Measurements from ENCODE around the gene EFCAB6. TPM values are rescaled to one million over a fixed set of nuclear protein-coding genes. Genes with fewer than 3 reads are reported as not detected.

EFCAB6 gene
- total RNA-seq, 1 donor from 2014 or later = 0.23 TPM

DNA sequence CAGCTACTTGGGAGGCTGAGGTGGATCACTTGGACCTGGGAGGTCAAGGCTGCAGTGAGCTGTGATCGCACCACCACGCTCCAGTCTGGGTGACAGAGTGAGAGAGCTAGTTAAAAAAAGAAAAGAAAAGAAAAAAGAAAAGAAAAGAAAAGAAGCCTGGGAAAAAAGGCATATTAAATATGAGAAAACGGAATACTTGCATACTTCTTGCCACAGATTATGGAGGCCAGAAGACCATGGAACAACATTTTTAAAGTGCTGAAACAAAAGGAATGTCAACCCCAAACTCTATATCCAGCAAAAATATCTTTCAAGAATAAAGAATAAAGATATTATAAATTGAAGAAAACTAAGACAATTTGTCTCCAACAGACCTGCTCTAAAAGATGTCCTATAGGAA, 191.9 kb downstream of the EFCAB6 start:
- DNase-seq = no peak
- Mint-ChIP-seq H3K27me3 (peaks cover 5% of the 10 kb centered on the region), H3K9me3 (no peaks in the 10 kb centered on the region), H3K27ac (no peak overlapping the region), H3K36me3 (ENCODE audit: low read depth) (no peaks in the 10 kb centered on the region), H3K4me1 (no peaks in the 10 kb centered on the region), H3K4me3 (no peak overlapping the region)
- intact Hi-C loops (cut with micrococcal nuclease) = no loop called here

DNA sequence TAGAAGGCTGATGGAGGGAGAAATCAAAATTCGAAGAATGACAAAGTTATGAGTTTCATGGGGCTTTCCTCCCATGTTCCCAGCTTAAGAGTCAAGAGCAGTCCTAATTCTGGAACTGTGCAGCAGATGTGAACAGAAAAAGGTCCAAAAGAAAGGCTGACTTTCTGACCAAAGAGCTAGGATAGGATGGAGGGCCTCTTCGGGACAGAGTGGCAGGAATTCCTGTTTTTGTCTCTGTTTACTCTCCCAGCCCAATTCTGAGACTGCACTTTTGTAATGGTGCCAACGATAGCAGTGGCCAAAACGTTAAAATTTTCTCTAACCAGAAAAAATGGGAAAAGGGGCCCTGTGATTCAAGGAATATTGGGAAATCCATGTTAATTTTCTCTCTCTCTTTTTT, 193.6 kb downstream of the EFCAB6 start:
- Mint-ChIP-seq H3K4me3 (no peak overlapping the region), H3K27me3 (peaks cover 7% of the 10 kb centered on the region), H3K4me1 (no peaks in the 10 kb centered on the region), H3K36me3 (ENCODE audit: low read depth) (no peaks in the 10 kb centered on the region), H3K9me3 (no peaks in the 10 kb centered on the region), H3K27ac (no peak overlapping the region)
- intact Hi-C loops (cut with micrococcal nuclease) = no loop called here
- no peak for DNase-seq

DNA sequence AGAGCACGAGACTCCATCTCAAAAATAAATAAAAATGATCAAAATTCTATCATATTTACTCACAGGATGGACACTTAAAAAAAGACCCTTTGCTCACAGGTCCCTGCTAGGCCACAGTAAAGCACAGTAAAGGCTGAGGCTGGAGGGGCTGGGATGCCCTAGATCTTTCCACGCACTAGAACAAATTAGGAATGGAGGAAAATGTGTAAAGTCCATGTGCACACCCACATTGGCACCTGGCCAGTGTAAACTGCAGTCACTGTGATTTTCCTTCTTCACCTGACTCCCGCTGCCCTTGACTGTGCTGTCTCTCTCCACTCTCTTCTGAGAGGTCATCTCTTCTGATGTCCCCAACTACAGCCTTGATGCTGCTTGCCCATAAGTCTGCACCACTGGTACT, 195.5 kb downstream of the EFCAB6 start:
- DNase-seq = no peak
- intact Hi-C loops (cut with micrococcal nuclease) = no loop called here
- Mint-ChIP-seq H3K36me3 (ENCODE audit: low read depth) (no peaks in the 10 kb centered on the region), H3K4me1 (no peaks in the 10 kb centered on the region), H3K27ac (no peak overlapping the region), H3K9me3 (no peaks in the 10 kb centered on the region), H3K4me3 (no peak overlapping the region), H3K27me3 (peaks cover 10% of the 10 kb centered on the region)

DNA sequence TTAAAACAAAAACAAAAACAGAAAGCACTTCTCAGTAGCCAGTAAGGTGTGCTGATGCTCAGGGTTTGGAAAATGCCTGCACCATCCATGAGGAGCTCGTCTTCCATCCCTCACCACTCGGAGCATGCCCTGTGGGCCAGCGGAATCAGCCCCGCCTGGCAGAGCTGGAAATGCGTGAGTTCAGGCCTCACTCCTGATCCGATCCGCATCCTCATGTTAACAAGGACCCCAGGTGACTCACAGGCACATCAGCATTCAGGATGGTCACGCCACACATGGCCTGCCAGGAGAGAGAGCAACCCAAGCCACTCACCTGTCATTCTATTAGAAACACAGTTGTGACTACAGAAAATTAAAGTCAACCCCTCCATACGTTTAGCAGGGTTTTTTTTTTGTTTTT, 211.8 kb downstream of the EFCAB6 start:
- no peaks in the 10 kb centered on the region for H3K4me1 Mint-ChIP-seq
- no peaks in the 10 kb centered on the region for H3K36me3 Mint-ChIP-seq (ENCODE audit: low read depth)
- no peak overlapping the region for H3K27ac Mint-ChIP-seq
- intact Hi-C loops (cut with micrococcal nuclease) = no loop called here
- DNase-seq = no peak
- H3K4me3 Mint-ChIP-seq = no peak overlapping the region
- peaks cover 6% of the 10 kb centered on the region for H3K27me3 Mint-ChIP-seq
- H3K9me3 Mint-ChIP-seq = no peaks in the 10 kb centered on the region

DNA sequence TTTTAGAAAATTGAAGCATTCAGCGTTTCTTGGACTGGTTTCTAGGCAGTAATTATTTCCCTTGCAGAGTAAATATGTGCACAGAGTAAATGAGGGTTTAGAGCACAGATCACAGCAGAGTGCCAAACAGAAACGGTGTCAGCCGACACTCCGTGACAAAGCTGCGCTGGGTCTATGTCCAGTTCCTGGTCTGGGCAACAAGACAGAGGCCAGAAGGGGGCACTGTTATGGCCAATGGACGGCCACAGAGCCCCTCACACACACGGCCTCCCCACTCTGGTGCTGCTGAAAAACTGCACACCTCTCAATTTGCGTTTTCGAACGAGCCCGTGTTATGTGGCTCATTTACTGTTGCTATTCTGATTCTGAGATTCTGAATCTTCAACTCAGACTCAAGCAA, 219.6 kb downstream of the EFCAB6 start:
- intact Hi-C loops (cut with micrococcal nuclease) = no loop called here
- Mint-ChIP-seq H3K27ac (no peak overlapping the region), H3K9me3 (peaks cover 3% of the 10 kb centered on the region), H3K27me3 (peaks cover 19% of the 10 kb centered on the region), H3K4me3 (no peak overlapping the region), H3K4me1 (no peaks in the 10 kb centered on the region), H3K36me3 (ENCODE audit: low read depth) (no peaks in the 10 kb centered on the region)
- DNase-seq = no peak

DNA sequence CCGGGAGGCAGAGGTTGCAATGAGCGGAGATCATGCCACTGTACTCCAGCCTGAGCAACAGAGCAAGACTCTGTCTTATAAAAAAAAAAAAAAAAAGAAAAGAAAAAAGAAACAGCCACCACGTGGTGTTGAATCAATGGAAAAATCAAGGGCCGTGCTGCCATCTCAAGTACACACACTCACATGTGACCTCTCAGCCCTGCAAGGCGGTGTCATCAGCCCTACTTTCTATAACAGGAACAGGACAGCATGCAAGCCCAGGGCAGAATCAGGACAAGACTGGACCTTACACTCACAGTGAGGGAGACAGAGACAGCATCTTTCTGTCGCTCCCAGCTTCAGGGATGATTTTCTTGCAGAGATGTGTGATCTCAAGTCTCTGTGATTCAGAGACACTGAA, 220.7 kb downstream of the EFCAB6 start:
- no peak overlapping the region for H3K4me3 Mint-ChIP-seq
- no peak overlapping the region for H3K27ac Mint-ChIP-seq
- no peaks in the 10 kb centered on the region for H3K4me1 Mint-ChIP-seq
- no peaks in the 10 kb centered on the region for H3K36me3 Mint-ChIP-seq (ENCODE audit: low read depth)
- peaks cover 15% of the 10 kb centered on the region for H3K27me3 Mint-ChIP-seq
- peaks cover 3% of the 10 kb centered on the region for H3K9me3 Mint-ChIP-seq
- no peak for DNase-seq
- intact Hi-C loops (cut with micrococcal nuclease) = no loop called here

DNA sequence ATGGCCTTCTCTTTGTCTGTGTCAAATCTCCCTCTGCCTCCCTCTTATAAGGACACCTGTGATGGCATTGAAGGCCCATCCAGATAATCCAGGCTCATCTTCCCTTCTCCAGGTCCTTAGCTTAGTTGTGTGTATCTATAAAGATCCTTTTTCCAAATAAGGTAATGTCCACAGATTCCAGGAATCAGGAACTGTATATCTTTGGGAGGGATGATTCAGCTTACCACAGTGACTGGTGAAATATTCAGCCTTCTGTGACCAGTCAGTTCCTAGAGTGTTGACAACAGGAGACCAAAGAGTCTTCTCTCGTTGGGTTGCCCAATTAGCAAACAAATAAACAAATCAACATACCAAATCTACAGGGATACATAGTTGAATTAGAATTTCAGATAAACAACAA, 224.5 kb downstream of the EFCAB6 start:
- no peak overlapping the region for H3K27ac Mint-ChIP-seq
- DNase-seq = no peak
- intact Hi-C loops (cut with micrococcal nuclease) = no loop called here
- H3K4me3 Mint-ChIP-seq = no peak overlapping the region
- H3K9me3 Mint-ChIP-seq = peaks cover 2% of the 10 kb centered on the region
- no peaks in the 10 kb centered on the region for H3K36me3 Mint-ChIP-seq (ENCODE audit: low read depth)
- no peaks in the 10 kb centered on the region for H3K4me1 Mint-ChIP-seq
- H3K27me3 Mint-ChIP-seq = peaks cover 2% of the 10 kb centered on the region

DNA sequence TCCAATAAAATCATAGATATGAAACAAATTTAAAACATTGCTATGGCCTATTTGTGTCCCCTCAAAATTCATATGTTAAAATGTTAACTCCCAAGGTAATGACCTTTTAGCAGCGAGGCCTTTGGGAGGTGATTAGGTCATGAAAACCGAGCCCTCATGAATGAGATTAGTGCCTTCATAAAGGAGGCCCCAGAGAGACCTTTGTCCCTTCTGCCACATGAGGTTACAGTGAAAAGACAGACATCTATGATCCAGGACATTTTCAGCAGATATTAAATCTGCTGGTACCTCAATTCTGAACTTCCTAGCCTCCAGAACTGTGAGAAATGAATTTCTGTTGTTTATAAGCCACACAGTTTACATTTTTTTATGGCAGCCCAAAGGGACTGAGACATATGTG, 228.6 kb downstream of the EFCAB6 start:
- Mint-ChIP-seq H3K4me1 (no peaks in the 10 kb centered on the region), H3K4me3 (no peak overlapping the region), H3K36me3 (ENCODE audit: low read depth) (no peaks in the 10 kb centered on the region), H3K9me3 (peaks cover 6% of the 10 kb centered on the region), H3K27me3 (peaks cover 3% of the 10 kb centered on the region), H3K27ac (no peak overlapping the region)
- no peak for DNase-seq
- intact Hi-C loops (cut with micrococcal nuclease) = no loop called here

DNA sequence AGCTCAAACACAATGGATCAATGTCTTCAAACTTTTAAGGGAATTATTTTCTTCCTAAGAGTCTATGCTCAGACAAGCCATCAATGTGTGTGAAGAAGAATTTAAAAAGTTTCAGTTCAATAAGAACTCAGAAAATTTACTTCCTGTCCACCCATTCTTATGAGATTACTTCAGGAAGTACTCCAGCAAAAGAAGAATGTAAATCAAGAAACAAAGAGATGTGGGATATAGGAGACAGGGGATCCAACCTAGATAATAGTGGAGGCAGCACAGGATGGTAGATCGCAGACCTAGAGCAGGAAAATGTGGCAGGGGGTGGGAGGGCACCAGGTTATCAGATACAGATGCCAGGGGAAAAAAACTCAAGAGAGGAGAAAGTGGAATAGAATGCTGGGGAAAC, 229.7 kb downstream of the EFCAB6 start:
- no peaks in the 10 kb centered on the region for H3K36me3 Mint-ChIP-seq (ENCODE audit: low read depth)
- H3K27me3 Mint-ChIP-seq = peaks cover 3% of the 10 kb centered on the region
- H3K9me3 Mint-ChIP-seq = peaks cover 6% of the 10 kb centered on the region
- no peak overlapping the region for H3K4me3 Mint-ChIP-seq
- no peak overlapping the region for H3K27ac Mint-ChIP-seq
- no peaks in the 10 kb centered on the region for H3K4me1 Mint-ChIP-seq
- intact Hi-C loops (cut with micrococcal nuclease) = no loop called here
- DNase-seq = no peak

DNA sequence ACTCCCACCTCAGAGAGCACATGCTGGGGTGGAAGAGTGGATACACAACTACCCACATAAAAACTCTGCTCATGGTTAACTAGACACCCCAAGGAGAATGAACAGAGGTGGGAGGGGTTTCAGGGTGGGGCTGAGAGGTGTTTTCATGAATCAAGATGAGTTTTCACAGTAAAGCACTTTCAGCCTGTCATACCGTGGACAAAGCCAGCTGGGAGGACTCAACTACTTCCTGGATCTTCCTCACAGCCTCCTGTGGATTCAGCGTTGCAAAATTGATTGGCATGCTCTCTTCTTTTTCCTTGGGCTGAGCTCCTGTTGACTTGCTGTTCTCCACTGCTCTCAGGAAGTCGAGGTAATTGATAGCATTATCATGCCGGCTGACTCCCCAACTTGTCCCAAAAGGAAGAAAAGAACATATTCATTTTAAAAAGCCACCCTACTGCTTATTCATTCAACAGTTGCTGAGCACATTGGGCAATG, 231.8 kb downstream of the EFCAB6 start:
- Mint-ChIP-seq H3K9me3 (peaks cover 6% of the 10 kb centered on the region), H3K4me3 (no peak overlapping the region), H3K4me1 (no peaks in the 10 kb centered on the region), H3K27me3 (peaks cover 3% of the 10 kb centered on the region), H3K27ac (no peak overlapping the region), H3K36me3 (ENCODE audit: low read depth) (no peaks in the 10 kb centered on the region)
- intact Hi-C loops (cut with micrococcal nuclease) = no loop called here
- DNase-seq = no peak

DNA sequence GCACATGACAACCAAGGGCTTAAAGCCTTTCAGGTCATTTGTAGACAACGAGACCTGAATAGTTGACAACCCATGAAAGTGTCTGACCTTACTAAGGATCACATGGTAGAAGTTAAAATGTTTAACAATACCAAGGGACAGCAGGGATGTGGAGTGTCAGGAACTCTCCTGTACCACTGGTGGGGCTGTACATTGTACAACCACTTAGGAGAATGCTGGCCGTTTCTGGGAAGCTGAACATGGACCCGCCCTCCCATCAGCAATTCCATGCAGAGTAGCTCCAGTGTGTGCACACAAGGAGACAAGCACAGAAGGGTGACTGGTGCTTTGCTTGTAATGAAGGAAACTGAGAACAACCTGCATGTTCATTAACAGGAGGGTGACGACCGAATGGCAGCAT, 237.4 kb downstream of the EFCAB6 start:
- Mint-ChIP-seq H3K9me3 (no peaks in the 10 kb centered on the region), H3K27me3 (peaks cover 1% of the 10 kb centered on the region), H3K27ac (no peak overlapping the region), H3K4me1 (no peaks in the 10 kb centered on the region), H3K4me3 (no peak overlapping the region), H3K36me3 (ENCODE audit: low read depth) (no peaks in the 10 kb centered on the region)
- intact Hi-C loops (cut with micrococcal nuclease) = no loop called here
- no peak for DNase-seq

DNA sequence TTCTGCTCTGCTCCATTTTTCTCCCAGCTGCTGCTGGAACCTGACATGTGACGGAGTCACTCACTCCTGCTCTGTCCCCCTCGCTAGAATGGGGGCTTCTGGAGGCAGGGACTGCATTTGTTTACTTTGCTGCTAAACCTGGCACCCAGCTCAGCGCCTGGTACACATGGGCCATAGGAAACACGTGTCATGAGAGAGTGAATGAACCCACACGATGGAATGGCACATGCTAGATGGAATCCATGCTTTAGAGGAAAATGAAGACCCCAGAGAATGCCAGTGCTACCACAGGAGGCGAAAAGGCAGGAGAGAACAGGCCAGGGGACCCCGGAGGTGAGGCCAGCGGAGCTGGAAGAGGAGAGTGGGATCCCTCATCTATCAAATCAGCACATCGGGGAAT, 239.4 kb downstream of the EFCAB6 start:
- peaks cover 1% of the 10 kb centered on the region for H3K27me3 Mint-ChIP-seq
- H3K36me3 Mint-ChIP-seq (ENCODE audit: low read depth) = no peaks in the 10 kb centered on the region
- no peak overlapping the region for H3K27ac Mint-ChIP-seq
- H3K9me3 Mint-ChIP-seq = no peaks in the 10 kb centered on the region
- H3K4me1 Mint-ChIP-seq = no peaks in the 10 kb centered on the region
- DNase-seq = no peak
- intact Hi-C loops (cut with micrococcal nuclease) = no loop called here
- no peak overlapping the region for H3K4me3 Mint-ChIP-seq

DNA sequence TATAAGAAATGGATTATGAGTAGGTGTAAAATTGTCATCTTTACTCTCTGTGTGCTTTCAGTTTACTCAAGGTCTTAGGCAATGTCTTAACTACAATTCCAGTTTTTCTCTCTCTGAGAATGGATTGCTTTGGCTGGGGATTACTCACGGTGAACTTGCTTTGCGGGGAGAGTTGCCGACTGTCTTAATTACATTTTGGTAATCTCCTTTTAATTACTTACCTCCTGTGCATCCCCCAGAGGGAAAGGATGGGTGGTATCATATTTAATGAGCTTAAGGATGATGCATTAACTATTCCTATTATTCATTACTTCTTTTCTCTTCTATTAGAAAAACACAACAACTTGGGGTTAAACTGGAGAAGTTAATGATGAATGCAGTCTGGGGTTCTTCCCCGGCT, 240.9 kb downstream of the EFCAB6 start:
- Mint-ChIP-seq H3K27me3 (peaks cover 1% of the 10 kb centered on the region), H3K4me1 (no peaks in the 10 kb centered on the region), H3K4me3 (no peak overlapping the region), H3K27ac (no peak overlapping the region), H3K9me3 (no peaks in the 10 kb centered on the region), H3K36me3 (ENCODE audit: low read depth) (no peaks in the 10 kb centered on the region)
- no peak for DNase-seq
- intact Hi-C loops (cut with micrococcal nuclease) = no loop called here

DNA sequence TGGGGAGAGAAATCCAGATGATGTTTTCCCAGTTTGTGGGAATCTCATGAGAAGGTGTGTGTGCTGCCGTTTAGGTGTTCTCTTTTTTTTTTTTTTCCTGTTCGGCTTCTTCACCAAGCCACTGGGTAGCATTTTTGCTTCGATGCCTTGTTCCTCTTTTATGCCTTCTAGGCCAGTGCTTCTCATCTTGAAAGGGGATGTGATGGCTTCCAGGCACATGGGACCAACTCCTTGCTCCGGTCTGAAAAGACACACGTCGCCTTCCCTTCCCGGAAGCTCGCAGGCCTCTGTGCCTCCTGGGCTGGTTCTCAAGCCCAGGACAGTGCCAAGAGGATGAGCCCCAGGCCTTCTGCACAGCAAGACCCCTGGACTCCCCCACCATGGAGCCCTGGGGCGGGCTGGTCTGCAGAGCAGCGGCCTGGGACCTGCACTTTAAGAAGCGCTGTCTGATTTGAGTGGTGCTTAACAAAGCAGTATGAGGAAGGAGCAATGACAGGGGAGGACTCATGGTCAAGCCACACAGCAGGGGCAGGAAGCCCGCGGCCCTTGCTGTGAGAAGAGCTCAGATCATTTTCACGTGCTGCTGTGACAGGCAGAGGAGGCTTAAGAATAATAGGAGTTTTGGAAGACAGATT, 241.5 kb downstream of the EFCAB6 start:
- intact Hi-C loops (cut with micrococcal nuclease) = no loop called here
- DNase-seq = no peak
- Mint-ChIP-seq H3K9me3 (no peaks in the 10 kb centered on the region), H3K4me1 (no peaks in the 10 kb centered on the region), H3K36me3 (ENCODE audit: low read depth) (no peaks in the 10 kb centered on the region), H3K4me3 (no peak overlapping the region), H3K27ac (no peak overlapping the region), H3K27me3 (peaks cover 1% of the 10 kb centered on the region)

DNA sequence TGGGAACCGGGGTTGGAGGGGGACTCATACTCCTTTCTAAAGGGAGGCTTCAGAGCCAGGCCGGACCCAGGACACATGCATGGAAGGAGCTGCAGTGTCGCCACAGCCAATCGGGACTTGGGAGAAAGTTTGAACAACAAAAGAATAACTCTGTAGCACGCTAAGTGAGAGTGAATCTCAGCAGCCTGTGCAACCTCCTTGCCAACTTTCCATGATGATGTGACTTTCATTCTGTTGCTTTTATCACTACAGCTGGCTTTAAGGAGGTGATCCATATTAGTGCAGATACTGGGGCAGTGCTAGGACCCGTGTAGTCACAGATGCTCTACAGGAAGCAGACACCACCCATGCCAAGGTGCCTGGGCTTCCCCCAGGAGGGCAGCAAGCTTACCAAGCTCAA, 243.0 kb downstream of the EFCAB6 start:
- Mint-ChIP-seq H3K27ac (no peak overlapping the region), H3K9me3 (no peaks in the 10 kb centered on the region), H3K4me1 (no peaks in the 10 kb centered on the region), H3K27me3 (peaks cover 1% of the 10 kb centered on the region), H3K36me3 (ENCODE audit: low read depth) (no peaks in the 10 kb centered on the region), H3K4me3 (no peak overlapping the region)
- intact Hi-C loops (cut with micrococcal nuclease) = no loop called here
- DNase-seq = no peak
